ENCODE results near the gene LRRC37B. TPM values are rescaled to one million over a fixed set of nuclear protein-coding genes. Genes with fewer than 3 reads are reported as not detected.
"Not testable (repeated sequence)": the region's sequence is repeated elsewhere in the genome, so short reads cannot be mapped to it uniquely, and the experiment has no call there.

The LRRC37B gene
- total RNA-seq, 1 experiment from 2014 or later, result 20.6 TPM

DNA sequence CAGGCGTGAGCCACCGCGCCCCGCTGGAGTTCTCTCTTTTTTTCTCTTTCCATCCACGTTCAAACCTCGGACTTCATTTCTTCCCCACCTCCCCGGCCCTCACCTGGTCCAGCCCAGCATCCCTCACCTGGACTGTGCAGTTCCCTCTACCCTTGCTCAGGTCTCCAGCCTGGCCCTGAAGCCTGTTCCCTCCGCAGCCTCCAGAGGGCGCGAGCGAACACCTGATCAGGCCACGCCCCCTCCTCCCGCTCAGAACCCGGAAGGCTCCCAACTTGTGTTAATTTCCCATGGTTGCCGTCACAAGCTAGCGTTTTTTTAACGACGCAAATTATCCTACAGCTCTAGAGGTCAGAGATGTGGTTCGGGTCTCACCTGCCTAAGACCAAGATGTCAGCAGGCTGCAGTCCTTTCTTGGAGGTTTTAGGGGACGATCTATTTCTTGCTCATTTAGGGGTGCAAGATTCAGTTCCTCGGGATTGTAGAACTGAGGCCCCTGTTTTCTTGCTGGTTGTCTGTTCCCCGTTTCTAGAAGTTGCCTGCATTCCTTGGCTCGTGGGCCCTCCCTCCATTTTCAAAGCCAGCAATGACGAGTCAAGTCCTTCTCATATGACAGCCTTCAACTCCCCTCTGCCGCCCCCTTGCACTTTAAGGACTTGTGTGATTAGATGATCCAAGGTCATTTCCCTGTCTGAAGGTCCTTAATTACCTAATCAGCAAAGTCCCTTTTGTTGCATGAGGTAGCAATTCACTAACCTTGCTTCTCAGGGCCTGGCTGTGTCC, 59.9 kb downstream of the LRRC37B start:
- DNase-seq (ENCODE audit: low spot score) (peak; percentile 44), ATAC-seq (peak; percentile 83)
- CTCF ChIA-PET; H3K4me1 Mint-ChIP-seq; H3K27ac Mint-ChIP-seq; POLR2A ChIA-PET; H3K27me3 Mint-ChIP-seq (ENCODE audit: low read depth); H3K36me3 Mint-ChIP-seq; H3K9me3 Mint-ChIP-seq: not testable (repeated sequence)
- TF ChIP-seq, protein P1, sequence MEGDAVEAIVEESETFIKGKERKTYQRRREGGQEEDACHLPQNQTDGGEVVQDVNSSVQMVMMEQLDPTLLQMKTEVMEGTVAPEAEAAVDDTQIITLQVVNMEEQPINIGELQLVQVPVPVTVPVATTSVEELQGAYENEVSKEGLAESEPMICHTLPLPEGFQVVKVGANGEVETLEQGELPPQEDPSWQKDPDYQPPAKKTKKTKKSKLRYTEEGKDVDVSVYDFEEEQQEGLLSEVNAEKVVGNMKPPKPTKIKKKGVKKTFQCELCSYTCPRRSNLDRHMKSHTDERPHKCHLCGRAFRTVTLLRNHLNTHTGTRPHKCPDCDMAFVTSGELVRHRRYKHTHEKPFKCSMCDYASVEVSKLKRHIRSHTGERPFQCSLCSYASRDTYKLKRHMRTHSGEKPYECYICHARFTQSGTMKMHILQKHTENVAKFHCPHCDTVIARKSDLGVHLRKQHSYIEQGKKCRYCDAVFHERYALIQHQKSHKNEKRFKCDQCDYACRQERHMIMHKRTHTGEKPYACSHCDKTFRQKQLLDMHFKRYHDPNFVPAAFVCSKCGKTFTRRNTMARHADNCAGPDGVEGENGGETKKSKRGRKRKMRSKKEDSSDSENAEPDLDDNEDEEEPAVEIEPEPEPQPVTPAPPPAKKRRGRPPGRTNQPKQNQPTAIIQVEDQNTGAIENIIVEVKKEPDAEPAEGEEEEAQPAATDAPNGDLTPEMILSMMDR (IDR thresholded peaks at IDR 0.05), result peak; percentile 51
- peak overlapping the region; percentile 30 for H3K4me3 Mint-ChIP-seq

GRCh38 chr17:32069067-32069466, 61.9 kb downstream of the LRRC37B start:
- DNase-seq (ENCODE audit: low spot score); POLR2A ChIA-PET; H3K27ac Mint-ChIP-seq; CTCF ChIA-PET; H3K36me3 Mint-ChIP-seq; H3K9me3 Mint-ChIP-seq; H3K27me3 Mint-ChIP-seq (ENCODE audit: low read depth); H3K4me1 Mint-ChIP-seq; H3K4me3 Mint-ChIP-seq; ATAC-seq: not testable (repeated sequence)

DNA sequence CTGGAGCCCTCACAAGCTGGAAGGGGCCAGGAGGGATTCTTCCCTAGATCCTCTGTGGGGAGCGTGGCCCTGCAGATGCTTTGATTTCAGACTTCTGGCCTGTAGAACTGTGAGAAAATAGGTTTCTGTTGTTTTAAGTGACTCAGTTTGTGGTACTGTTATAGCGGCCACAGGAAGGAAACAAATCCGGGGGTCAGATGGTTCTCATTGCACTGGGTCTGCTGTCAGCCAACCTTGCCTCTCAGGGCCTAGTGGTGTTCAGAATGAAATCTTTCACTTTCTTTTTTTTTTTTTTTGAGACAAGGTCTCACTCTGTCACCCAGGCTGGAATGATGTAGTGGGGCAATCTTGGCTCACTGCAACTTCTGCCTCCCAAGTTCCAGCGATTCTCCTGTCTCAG, 64.8 kb downstream of the LRRC37B start:
- CTCF ChIA-PET; H3K27me3 Mint-ChIP-seq (ENCODE audit: low read depth); DNase-seq (ENCODE audit: low spot score); H3K27ac Mint-ChIP-seq; ATAC-seq; H3K9me3 Mint-ChIP-seq; H3K4me1 Mint-ChIP-seq; H3K4me3 Mint-ChIP-seq; POLR2A ChIA-PET; H3K36me3 Mint-ChIP-seq: not testable (repeated sequence)

DNA sequence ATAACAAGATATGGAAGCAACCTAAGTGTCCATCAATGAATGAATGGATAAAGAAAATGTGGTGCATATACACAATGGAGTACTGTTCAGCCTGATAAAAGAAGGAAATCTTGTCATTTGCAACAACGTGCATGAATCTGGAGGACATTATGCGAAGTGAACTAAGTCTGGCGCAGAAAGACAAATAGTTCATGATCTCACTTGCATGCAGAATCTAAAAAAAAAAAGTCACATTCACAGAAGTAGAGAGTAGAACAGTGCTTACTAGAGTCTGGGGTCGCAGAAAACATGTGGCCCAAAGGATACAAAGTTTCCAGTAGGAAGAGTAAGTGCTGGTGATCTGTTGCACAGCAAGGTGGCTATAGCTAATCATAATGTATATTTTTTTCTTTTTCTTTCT, 65.9 kb downstream of the LRRC37B start:
- H3K36me3 Mint-ChIP-seq; CTCF ChIA-PET; H3K4me3 Mint-ChIP-seq; H3K27me3 Mint-ChIP-seq (ENCODE audit: low read depth); ATAC-seq; H3K27ac Mint-ChIP-seq; H3K9me3 Mint-ChIP-seq; POLR2A ChIA-PET; DNase-seq (ENCODE audit: low spot score); H3K4me1 Mint-ChIP-seq: not testable (repeated sequence)

GRCh38 chr17:32079753-32080152, 72.6 kb downstream of the LRRC37B start:
- CTCF ChIA-PET; H3K27me3 Mint-ChIP-seq (ENCODE audit: low read depth); POLR2A ChIA-PET; H3K4me1 Mint-ChIP-seq; H3K9me3 Mint-ChIP-seq; H3K36me3 Mint-ChIP-seq: not testable (repeated sequence)
- Mint-ChIP-seq H3K4me3 (peak overlapping the region; percentile 34), H3K27ac (peak overlapping the region; percentile 57; the same call in 1 of the 2 replicates)
- DNase-seq (ENCODE audit: low spot score), result peak; percentile 50
- peak; percentile 48 for ATAC-seq

DNA sequence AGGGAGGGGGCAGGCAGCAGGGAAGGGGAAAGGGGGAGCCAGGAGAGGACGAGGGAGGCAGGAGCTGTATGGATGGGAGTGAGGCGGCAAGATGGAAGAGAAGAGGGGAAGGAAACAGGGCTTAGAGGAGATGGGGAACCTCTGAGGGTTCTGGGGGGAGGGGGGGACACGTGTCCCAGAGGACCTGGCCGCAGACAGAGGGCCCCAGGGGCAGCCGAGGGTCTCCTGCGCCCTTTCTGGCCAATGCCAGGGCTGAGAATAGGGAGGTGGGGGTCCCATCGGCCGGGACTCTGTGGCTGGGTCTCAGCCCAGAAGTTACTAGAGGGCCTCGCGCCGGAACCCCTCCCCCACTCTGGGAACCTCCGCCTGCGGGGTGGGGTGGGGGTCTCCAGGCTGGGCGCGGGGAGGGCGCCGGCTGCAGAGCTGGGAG, 76.4 kb downstream of the LRRC37B start:
- H3K9me3 Mint-ChIP-seq; H3K36me3 Mint-ChIP-seq; POLR2A ChIA-PET; H3K27me3 Mint-ChIP-seq (ENCODE audit: low read depth); H3K27ac Mint-ChIP-seq; DNase-seq (ENCODE audit: low spot score): not testable (repeated sequence)
- peak; percentile 7 for ATAC-seq
- Mint-ChIP-seq H3K4me1 (peaks cover 11% of the 10 kb centered on the region), H3K4me3 (peak overlapping the region; percentile 69)
- CTCF ChIA-PET, result interaction anchor here (0.6 kb wide), 1 partner anchor 57 kb away, joined by 3 read pairs; no protein-coding TSS in a partner anchor

- Mint-ChIP-seq H3K4me1 (peaks cover 11% of the 10 kb centered on the region), H3K4me3 (peak overlapping the region; percentile 63), H3K27ac (peak overlapping the region; percentile 68; the same call in 1 of the 2 replicates)
- H3K9me3 Mint-ChIP-seq; H3K27me3 Mint-ChIP-seq (ENCODE audit: low read depth); H3K36me3 Mint-ChIP-seq; POLR2A ChIA-PET: not testable (repeated sequence)
- CTCF ChIA-PET, result interaction anchor here (1.4 kb wide), 1 partner anchor 27 kb away, joined by 3 read pairs; no protein-coding TSS in a partner anchor
- peak; percentile 55 for ATAC-seq
- peak; percentile 69 for DNase-seq (ENCODE audit: low spot score)
Observed at GRCh38 chr17:32084003-32084941, 77.1 kb downstream of the LRRC37B start.

All from WTC11 (cell line).